Measurements from ENCODE around the gene SCFD2. TPM values are rescaled to one million over a fixed set of nuclear protein-coding genes. Genes with fewer than 3 reads are reported as not detected.

SCFD2 gene
- total RNA-seq, 1 experiment from 2014 or later: 12.4 TPM

- H3K9me3 Mint-ChIP-seq: peaks cover 74% of the 10 kb centered on the region
- ChIA-PET POLR2A (no interaction called here), CTCF (no interaction called here)
Measured at GRCh38 chr4:53175640-53176039, 190.2 kb downstream of the SCFD2 start.

More at GRCh38 chr4:53175640-53176039, 190.2 kb downstream of the SCFD2 start:
- Mint-ChIP-seq H3K27me3 (ENCODE audit: low read depth) (peaks cover 2% of the 10 kb centered on the region), H3K4me1 (no peaks in the 10 kb centered on the region), H3K36me3 (peaks cover 30% of the 10 kb centered on the region), H3K27ac (no peak overlapping the region), H3K4me3 (no peak overlapping the region)
- TF ChIP-seq ARID4B (CRISPR knock-in tag; IDR thresholded peaks at IDR 0.05; ENCODE audit: borderline replicate concordance) (no peak), CBFB (CRISPR knock-in tag; IDR thresholded peaks at IDR 0.05; ENCODE audit: low read depth) (no peak), ZSCAN18 (CRISPR knock-in tag; IDR thresholded peaks at IDR 0.05) (no peak), HMGA2 (CRISPR knock-in tag; IDR thresholded peaks at IDR 0.05) (no peak), MLX (CRISPR knock-in tag; IDR thresholded peaks at IDR 0.05) (no peak), ZNF281 (CRISPR knock-in tag; IDR thresholded peaks at IDR 0.05) (no peak), TEAD4 (CRISPR knock-in tag; IDR thresholded peaks at IDR 0.05) (no peak), GABPB1 (CRISPR knock-in tag; IDR thresholded peaks at IDR 0.05) (no peak)
- DNase-seq (ENCODE audit: low spot score) (no peak), ATAC-seq (no peak)

Measured in WTC11 (cell line).